GM21526 (cell line): Measurements from ENCODE around the gene BTBD17.

ENCODE experiments used
- ATAC-seq: cut with Tn5 transposase; IDR thresholded peaks from one replicate; pipeline ENCODE4 v1.9.1; 2021; ENCODE audit warnings: moderate library complexity; ENCODE audit not compliant: unreplicated experiment, low FRiP score

Gene BTBD17

GRCh38 chr17:74389084-74389753 is 27.6 kb upstream of the BTBD17 start:
- no peak for ATAC-seq

GRCh38 chr17:74387365-74388218 is 25.9 kb upstream of the BTBD17 start:
- ATAC-seq: no peak

GRCh38 chr17:74386386-74386785 is 24.7 kb upstream of the BTBD17 start:
- ATAC-seq: no peak

- ATAC-seq: no peak
Measured at GRCh38 chr17:74385201-74385600, 23.5 kb upstream of the BTBD17 start.

- no peak for ATAC-seq
Measured at GRCh38 chr17:74383141-74383540, 21.5 kb upstream of the BTBD17 start.

GRCh38 chr17:74380959-74381808 is 19.5 kb upstream of the BTBD17 start:
- no peak for ATAC-seq

GRCh38 chr17:74380086-74380958 is 18.7 kb upstream of the BTBD17 start:
- no peak for ATAC-seq

- ATAC-seq: peak; percentile 69
Measured at GRCh38 chr17:74379495-74380085, 17.9 kb upstream of the BTBD17 start.

- ATAC-seq: no peak
Measured at GRCh38 chr17:74374858-74375257, 13.2 kb upstream of the BTBD17 start.

GRCh38 chr17:74373838-74374606 is 12.4 kb upstream of the BTBD17 start:
- ATAC-seq: no peak

GRCh38 chr17:74372426-74372825 is 10.8 kb upstream of the BTBD17 start:
- ATAC-seq: no peak

- no peak for ATAC-seq
Measured at GRCh38 chr17:74371653-74372147, 10.0 kb upstream of the BTBD17 start.

- no peak for ATAC-seq
Measured at GRCh38 chr17:74369665-74370490, 8.2 kb upstream of the BTBD17 start.

GRCh38 chr17:74369221-74369620 is 7.6 kb upstream of the BTBD17 start:
- no peak for ATAC-seq

- no peak for ATAC-seq
Measured at GRCh38 chr17:74368341-74369081, 6.8 kb upstream of the BTBD17 start.

GRCh38 chr17:74367206-74367605 is 5.5 kb upstream of the BTBD17 start, which contains the start of gene GPR142:
GPR142 (plus strand) TSS chr17:74367506; CDS start chr17:74369541, 2,035 bp downstream.
- no peak for ATAC-seq
